Stimulated activated CD4-positive, alpha-beta T cell treated with anti-CD3 and anti-CD28 coated beads, Interleukin-2, amount 100 ng/mL, for 24 hours (primary cell): ENCODE data around the gene PACRG.

Experiments used
- DNase-seq, 2 donors: peaks; one replicate each; pipeline ENCODE4 v3.0.0-alpha.2; 2020

Gene PACRG

DNA sequence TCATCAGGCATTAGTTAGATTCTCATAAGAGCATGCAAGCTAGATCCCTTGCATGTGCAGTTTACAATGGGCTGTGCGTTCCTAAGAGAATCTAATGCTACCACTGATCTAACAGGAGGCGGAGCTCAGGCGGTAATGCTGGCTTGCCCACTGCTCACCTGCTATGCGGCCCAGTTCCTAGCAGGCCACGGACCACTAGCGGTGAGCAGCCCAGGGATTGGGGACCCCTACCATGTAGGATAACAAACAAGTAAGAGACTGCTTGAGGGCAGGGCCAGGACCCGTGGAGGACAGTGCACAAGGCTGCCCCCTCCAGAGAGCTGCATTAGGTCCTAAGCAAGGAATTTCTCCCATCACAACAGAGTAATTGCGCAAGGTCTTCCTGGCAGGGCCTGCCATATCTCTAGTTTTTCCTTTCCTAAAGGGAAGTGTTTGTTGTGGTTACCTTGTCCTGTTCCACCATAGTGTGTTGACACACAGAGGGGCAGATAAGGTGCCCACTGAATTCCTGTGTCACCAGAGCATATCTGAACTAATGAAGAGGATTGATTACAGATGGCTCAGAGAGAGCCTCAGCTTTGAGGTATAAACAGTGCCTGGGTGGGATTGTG, 58.0 kb downstream of the PACRG start:
- no peak for DNase-seq

DNA sequence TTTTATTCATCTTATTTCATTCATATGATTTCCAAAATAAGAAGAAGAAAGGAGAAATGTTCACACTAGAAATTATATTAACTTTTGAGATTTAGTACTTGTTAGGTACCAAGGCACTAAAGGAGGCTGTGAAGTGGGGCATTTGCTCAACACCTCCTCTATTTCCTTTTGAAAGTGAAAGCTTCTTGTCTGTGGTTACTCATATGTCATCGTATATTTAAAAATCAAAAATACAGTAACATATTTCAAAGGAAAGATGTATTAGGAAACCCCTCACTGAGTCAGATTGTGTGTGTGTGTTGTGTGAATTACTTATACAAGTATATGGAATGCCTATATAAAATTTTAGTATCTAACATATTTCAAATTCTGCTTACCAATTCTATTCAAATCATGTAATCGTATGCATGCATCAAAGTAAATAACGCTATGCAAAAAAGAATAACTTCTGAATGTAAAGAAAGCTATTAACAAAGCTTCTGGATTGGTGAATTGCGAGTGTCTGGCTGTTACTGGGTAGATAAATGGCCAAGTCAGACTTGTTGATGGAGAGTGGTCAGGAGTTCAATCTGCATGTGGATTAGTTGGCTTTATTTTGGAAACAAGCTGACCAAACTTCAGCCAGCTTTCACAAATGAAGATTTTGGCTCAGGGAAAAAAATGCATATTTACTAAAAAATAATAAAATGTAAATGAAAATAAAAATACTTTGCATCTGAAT, 70.9 kb downstream of the PACRG start:
- DNase-seq: no peak

DNA sequence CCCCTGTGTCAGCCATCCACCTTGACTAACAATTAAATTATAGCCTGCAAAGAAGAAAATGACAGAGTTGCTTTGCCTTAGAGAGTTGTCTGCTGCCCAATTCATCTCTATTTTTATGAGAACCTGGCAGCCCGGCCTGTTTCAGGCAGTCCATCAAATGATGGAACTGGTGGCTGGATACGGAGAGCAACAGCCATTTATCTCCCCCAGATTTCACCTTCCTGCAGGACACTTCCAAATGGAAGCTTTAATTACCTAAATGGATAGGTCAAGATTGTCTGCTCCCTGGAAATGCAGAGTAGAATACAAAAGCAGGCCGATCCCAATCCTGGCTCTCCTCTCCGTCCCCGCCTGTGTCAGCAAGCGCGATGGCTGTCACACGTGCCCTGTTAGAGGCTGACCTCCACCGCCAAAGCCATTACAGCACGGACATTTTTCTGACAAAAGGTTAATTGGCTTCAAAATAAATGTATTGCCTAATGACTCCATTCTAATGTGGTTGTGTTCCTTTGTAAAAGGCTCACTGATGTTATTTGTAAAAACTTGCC, 86.7 kb downstream of the PACRG start:
- no peak for DNase-seq

DNA sequence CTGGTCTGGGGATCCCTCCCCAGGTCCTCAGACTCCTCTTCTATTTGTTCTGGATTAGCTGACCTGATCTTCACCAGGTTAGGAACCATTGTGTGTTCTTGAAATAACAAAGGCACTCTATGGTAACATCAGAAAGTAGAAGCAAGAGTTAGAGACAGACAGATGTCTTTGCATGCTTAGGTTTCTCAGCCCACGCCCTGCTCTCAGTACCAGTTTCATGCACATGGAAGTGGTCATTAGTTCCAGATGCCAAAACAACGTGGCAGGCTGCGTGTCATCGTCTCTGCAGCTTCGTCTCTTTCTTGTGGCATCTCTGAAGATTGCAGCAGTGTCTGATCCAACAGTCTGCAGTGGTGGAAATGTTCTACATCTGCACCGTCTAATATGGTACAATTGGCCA, 89.4 kb downstream of the PACRG start:
- DNase-seq: no peak

DNA sequence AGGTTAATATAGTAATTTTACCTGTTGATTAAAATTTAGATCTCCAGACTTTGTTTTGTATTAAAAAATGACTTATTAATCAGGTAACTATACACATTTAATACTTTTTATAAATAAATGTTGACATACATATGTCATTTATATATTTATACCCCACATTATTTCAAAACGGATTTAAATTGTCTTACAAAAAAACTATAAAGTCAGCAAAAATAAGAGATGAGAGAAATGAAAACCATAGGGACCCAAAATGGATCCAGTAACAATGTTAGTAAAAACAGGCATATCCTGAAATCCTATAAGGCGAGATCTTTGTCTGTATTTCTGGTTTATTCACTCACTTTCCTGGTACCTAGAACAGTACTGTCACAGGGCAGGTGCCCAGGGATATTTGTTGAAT, 91.5 kb downstream of the PACRG start:
- DNase-seq: no peak

DNA sequence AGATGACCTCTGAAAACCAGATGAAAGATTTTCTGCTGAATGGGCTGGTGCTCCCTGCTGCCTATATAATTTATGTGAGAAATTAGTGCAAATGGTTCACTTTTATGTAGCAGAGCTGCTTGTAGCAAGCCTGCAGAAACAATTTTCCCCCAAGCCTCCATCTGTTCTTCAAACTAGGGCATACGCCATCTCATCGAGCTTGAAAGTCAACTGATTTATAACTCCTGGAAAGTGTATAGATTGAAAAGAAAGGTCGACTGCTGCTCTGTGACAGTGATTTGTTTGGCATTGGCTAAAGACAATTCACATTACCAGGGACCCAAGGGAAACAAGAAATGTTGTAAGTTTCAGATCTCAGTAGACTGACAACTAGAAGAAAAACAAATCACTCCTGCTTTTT, 93.3 kb downstream of the PACRG start:
- no peak for DNase-seq

DNA sequence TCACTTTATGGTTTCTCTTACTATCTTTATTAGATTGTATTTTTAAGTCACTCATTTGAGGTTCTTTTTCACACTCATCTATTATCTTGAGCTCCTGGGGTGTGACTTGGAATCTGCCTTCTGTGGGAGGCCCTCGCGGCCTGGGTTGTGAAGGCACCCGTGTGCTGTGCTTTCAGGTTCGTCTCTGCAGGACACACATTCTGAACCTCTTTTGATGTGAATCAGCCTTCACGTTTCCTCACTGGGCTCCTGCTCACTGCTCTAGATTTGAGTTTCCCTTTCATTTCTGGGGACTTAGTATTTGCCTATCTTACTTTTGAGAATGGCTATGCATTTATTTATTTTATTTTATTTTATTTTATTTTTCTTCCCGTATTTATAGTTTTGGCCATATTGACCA, 97.8 kb downstream of the PACRG start:
- no peak for DNase-seq

DNA sequence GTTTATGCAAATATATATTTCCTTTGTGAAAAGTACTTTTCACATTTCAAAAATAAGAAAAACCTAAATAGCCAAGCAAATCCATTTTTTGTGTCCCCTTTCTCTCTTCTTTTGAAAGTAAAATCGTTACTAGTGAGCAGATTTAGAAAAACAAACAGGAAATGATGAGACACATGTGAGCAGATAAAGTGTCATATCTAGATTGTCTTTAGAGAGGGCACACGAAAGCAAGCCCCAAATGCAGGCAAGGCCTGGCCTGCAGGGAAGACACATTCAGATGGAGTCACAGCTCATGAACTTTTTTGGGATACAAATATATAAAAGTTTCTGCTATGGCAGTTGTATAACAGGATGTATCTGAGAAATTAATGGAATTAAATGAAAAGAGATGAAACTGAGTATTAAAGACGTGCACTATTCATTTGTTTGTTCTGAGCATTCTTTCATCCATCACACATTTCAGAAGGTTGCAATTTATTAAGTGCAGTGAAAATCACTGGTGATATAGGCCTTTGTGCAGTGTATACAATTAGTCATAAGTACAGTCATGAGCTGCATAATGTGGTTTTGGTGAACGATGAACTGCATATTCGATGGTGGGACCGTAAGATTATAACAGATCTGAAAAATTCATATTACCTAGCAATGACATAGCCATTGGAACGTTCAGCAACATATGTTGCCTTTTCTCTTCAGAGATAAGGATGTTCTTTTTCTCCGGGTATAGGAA, 101.4 kb downstream of the PACRG start:
- DNase-seq: no peak

DNA sequence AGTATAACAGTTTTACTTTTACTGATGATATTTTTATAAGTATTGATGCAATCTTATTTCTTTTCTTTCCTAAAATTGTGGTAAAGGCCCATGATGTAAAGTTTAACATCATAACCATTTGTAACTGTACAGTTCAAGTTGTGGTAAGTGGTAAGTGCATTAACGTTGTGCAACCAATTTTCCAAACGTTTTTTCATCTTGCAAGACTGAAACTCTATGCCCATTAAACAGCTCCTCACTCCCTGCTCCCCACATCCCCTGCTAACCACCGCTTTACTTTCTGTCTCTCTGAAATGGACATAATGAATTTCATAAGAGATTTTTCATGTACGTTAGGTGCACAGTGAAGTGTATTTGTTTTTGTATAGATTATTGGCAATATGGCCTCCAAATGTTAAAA, 106.0 kb downstream of the PACRG start:
- no peak for DNase-seq

DNA sequence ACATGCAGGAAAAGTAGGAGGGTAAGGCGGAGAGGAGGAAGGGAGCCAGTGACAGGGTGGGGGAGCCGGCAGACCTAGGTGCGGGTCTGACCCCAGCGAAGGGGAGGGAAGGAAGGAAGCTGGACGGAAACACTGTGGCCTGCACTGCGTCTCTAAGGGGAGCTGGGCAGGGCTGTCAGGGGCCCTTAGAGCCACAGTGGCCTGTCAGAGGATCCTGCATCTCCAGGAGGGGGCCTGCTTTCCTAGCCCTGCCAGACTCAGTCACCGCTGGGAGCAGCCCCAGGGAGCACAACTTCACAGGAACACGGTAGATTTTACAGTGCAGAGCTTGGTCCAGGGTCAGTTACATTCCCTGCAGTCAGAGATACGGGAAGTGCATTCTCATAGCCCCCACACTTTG, 118.2 kb downstream of the PACRG start:
- no peak for DNase-seq

DNA sequence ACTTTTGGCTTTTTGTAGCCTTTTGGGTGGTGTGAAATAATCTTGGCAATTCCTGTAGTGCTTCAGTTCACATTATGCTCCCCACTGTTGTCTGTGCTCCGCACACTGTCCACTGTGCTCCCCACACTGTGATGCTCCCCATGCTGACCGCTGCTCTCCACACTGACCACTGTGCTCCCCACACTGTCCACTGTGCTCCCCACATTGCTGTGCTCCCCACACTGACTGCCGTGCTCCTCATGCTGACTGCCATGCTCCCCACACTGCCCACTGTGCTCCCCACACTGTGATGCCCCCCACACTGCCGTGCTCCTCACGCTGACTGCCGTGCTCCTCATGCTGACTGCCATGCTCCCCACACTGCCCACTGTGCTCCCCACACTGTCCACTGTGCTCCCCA, 118.9 kb downstream of the PACRG start:
- no peak for DNase-seq

DNA sequence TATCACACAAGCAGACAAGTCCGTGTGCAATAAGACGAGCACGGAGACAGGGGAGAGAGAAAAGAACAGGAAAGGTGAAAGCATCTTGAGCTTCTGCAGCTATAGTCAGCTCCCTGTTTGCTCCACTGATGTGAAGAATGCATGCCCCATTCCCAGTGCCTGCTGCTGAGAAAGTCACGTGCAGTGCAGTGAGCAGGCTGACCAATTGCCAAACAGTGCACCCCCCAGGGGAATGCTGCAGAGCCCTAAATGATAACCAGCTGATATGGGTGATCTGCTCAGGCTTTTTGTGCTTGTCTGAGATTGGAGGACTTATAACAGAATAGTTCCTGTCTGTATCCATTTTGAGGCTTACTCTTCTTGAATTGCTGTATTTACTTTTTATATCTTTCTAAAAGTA, 121.5 kb downstream of the PACRG start:
- DNase-seq: no peak

DNA sequence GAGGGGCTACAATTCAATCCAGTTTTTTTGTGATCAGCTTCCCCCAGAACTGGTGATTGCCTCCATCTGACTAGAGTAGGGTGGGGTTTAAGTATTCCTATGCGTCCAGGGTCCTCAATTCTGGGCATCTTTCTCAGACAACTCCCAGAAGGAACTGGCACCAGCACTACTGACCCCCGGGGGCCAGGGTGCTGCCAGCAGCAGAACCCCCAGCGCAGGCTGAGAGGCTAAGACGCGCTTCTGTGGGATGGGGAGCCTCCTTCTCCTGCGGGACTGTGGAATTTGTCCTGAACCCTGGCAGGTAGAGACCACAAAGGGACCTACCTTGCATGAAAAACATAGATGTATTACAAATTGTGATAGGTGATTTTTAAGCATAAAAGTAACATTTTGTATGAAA, 124.4 kb downstream of the PACRG start:
- no peak for DNase-seq

DNA sequence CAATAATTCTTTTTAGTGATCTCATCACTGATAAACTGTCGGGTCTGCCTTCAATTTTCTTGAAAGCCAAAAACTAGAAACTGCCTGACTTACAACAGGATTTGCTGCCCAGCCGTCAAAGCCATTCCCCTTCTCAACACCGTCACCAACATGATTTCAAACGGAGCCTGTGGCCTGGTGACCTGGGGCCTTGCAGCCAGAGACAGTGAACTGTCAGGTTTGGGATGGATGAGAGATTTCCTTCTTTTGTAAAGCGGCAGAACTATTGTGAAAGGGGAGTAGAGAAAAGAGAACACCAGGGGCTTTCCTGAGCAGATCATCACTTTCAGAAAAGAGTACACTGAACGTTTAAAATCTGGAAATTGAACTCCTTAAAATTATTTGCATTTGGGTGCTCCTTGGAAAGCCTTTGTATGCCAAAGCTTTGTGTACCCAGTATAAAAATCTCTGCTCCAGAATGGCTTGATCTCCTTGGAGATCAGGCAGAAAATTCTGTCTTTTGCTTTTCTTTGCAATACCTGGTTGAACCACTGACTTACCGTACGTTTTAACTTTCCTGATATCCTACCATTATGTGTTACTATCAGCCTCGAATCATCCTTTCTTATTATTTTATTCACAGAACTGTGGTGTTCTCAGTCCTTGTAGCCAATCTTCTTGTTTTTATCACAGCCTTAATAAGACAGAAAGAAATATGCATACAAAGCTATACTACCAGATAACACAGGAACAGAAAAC, 125.2 kb downstream of the PACRG start:
- no peak for DNase-seq

DNA sequence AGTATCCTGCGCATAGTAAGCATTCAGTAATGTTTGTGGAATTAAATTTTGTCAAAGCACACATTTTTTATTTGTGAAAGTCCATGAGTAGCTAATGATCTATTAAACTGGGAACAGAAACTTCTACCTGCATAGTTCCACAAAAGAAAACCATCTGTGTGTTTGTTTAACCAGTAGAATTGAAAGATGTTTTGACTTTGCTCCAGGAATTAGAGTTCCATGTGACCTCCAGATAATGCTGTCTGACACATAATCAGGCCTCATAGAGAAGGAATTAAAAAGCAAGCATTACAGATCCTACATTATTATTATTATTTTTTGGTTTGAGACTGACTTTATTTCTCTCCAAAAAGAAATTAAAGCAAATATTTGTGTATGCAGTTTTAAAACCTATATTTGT, 126.5 kb downstream of the PACRG start:
- no peak for DNase-seq

DNA sequence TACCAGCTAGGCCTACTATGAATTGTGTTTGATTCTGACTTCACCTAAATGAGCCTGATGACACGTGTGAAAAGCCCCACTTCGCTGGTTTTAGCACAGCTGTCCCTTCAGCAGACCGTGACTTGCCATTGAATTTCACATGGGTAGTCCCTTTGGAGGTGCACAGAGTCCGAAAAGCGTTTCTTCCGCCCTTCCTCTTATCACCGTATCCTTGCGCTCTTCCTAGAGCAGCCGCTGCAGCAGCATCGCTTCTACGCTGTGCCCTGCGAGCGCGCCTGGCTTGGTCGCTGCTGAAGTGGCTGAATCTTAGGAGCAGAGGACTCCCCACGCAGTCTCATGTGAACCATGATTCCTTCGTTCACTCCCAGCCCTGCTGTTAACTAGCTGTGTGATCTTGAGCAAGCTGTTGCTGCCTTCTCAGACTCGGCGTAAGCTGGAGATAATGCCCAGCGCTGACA, 127.0 kb downstream of the PACRG start:
- DNase-seq: no peak

DNA sequence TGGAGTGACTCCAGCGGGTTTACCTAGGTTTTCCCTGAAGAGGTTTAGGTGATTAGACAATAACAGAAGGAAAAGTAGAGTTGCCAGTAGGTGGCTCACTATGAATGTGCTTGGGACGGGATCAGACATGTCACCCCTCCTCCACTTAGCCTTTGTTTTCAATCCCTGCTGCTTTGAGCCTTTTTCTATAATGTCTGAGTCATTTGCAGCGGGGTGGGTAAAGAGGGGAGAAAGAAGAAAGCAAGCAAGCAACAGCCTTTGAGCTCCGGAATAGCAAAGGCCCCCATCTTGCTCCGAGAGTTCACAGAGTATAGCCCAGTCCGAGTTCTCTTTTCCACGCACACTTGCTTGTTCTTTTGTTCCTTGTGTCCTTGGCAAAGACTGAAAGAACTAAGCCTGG, 129.1 kb downstream of the PACRG start:
- DNase-seq: no peak

DNA sequence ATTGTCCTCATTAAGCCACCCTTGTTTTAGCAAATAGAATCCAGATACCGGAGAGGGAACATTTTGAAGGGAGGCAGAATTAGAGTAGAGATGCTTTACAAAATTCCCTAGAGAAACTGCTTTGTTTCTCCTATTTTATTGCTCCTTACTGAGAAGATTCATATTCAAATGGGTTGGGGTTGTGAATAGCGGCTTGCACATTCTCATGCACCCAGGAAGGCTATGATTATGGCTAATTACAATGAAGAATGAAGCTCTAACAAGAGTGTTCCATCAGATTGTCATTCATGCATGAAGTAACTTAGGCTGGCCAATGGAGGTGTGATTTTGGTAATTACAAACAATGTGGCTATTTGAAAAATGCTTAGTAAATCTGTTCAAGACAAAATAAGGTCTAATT, 129.6 kb downstream of the PACRG start:
- DNase-seq: no peak

DNA sequence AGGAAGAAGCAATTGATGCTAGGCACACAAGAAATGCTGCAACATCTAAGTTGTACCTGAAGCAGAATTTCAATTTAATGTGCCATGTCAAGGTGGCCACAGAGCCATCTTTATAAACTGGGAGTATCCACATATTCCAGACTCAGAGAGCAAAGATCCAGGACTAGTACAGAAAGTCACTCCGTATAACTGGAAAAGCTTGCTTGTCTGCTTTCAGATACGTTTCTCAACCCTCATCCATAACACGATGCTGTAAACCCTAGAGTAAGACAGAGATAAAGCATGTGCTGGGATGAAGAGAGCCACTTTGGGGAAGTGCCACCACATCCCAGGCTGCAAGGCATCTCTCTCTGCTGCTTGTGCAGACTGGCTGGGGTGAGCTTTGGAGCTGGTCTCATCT, 134.7 kb downstream of the PACRG start:
- no peak for DNase-seq

DNA sequence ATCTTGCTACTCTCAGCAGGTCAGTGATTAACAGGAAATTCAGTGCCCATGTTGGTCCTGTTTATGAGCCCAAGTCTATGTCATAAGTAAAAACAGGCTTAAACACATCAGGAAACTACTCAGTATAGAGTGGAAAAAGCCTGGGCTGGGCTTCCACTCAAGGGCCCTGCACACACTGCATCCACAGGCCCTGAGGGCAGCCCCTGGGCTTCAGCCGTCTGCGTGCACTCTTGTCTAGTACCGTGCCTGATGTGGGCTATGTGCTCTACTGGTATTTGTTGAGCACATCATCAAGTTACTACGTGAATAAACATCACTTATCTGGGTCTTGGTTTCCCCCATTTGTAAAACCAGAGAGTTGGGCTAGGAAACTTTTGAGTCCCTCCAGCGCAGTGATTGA, 135.2 kb downstream of the PACRG start:
- DNase-seq: no peak

DNA sequence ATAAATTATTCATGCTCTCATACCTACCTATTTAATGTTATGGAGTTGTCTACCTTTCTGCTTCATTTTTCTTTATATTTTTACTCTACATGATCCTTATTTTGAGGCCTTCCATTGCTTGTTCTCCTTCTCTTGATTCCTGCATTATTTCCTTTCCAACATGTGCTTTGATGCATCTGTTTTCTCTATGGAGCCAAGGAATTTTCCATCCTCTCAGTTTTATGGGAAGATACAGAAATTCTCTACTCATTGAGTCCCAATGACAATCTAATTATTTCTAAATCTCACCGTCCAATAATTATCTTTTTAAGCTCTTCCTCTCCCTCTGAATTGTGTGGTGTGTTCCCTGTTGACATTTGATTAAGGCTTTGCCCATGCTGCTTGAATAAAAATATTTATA, 136.0 kb downstream of the PACRG start:
- DNase-seq: no peak

DNA sequence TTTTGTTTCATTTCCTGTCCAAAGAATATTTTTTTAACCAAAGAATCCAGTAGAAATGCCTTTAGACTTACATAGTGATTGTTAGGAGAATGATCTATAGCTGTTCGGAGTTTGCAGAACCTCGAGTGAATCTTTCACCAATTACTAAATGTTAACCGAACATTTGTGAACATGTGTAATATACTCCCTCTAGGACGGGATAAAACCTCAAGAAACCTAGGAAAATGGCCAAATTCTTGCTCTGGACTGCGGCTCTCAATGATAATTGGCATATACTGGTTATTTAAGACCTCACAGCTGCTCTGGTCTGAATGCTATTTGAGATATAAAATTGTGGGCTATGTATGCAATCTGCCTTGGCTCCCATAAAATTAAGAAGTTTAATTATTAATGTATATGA, 137.1 kb downstream of the PACRG start:
- no peak for DNase-seq

DNA sequence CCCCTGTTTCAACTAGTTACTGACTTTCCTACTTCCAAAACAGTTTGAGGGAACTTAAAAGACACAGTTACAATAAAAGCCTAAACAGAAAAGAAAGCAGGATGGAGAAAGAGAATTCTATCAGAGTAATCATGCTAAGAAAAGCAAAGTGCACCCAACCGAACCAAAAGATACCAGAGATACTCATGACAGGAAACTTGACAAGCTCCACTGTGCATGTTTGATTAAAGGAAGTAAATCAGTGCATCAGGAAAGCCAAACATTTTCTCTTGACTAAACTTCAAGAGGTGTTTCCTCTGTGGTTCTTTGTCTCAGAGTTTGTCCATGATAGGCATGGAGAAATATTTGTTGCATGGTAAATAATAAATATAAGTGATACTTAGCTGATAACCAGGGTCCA, 138.9 kb downstream of the PACRG start:
- DNase-seq: no peak
